Calu3 (cell line): ENCODE results near the gene HIC2. TPM values are rescaled to one million over a fixed set of nuclear protein-coding genes. Genes with fewer than 3 reads are reported as not detected.
"Not testable (repeated sequence)": the region's sequence is repeated elsewhere in the genome, so short reads cannot be mapped to it uniquely, and the experiment has no call there.

Source experiments
- BruUV-seq: library from RNA; stranded (reverse); fragments of 400-500 nt; replicated peaks from 2 replicates; lab custom pipeline; 2021; lab: Mats Ljungman, UMichigan
- CTCF ChIA-PET: fragments of 300-600 bp; sonication (Branson Sonifier 250); formaldehyde crosslinking; loops from one replicate; lab custom pipeline; 2022; ENCODE audit warnings: antibody characterized with exemption; lab: Charles Lee
- DNase-seq: peaks from one replicate; pipeline ENCODE4 v3.0.0; 2022
- H3K27ac Mint-ChIP-seq: one replicate; pipeline ENCODE4 v1.8.0; 2022; ENCODE audit warnings: mixed read lengths; ENCODE audit not compliant: unreplicated experiment
- H3K27me3 Mint-ChIP-seq: one replicate; pipeline ENCODE4 v1.8.0; 2022; ENCODE audit warnings: mixed read lengths; ENCODE audit not compliant: unreplicated experiment
- H3K36me3 Mint-ChIP-seq: one replicate; pipeline ENCODE4 v1.8.0; 2022; ENCODE audit warnings: mild to moderate bottlenecking, moderate library complexity, mixed read lengths; ENCODE audit not compliant: insufficient read depth, unreplicated experiment
- H3K4me1 Mint-ChIP-seq: one replicate; pipeline ENCODE4 v1.8.0; 2022; ENCODE audit warnings: mild to moderate bottlenecking, low read depth, mixed read lengths; ENCODE audit not compliant: unreplicated experiment
- H3K4me3 Mint-ChIP-seq: one replicate; pipeline ENCODE4 v1.8.0; 2022; ENCODE audit warnings: mild to moderate bottlenecking, low read depth, moderate library complexity, mixed read lengths; ENCODE audit not compliant: unreplicated experiment
- H3K9me3 Mint-ChIP-seq: one replicate; pipeline ENCODE4 v1.8.0; 2022; ENCODE audit warnings: low read depth, mixed read lengths; ENCODE audit not compliant: unreplicated experiment
- intact Hi-C: fragments of 100-400 bp; cut with micrococcal nuclease; formaldehyde crosslinking; loops from one replicate; pipeline ENCODE4 v1.10.0; 2022; ENCODE audit not compliant: unreplicated experiment
- total RNA-seq: library from RNA; stranded (reverse); gene quantifications from 2 replicates; pipeline ENCODE4 v1.2.3, GENCODE V29; 2022

Gene HIC2
- total RNA-seq, 1 experiment from 2014 or later = 7.7 TPM

DNA sequence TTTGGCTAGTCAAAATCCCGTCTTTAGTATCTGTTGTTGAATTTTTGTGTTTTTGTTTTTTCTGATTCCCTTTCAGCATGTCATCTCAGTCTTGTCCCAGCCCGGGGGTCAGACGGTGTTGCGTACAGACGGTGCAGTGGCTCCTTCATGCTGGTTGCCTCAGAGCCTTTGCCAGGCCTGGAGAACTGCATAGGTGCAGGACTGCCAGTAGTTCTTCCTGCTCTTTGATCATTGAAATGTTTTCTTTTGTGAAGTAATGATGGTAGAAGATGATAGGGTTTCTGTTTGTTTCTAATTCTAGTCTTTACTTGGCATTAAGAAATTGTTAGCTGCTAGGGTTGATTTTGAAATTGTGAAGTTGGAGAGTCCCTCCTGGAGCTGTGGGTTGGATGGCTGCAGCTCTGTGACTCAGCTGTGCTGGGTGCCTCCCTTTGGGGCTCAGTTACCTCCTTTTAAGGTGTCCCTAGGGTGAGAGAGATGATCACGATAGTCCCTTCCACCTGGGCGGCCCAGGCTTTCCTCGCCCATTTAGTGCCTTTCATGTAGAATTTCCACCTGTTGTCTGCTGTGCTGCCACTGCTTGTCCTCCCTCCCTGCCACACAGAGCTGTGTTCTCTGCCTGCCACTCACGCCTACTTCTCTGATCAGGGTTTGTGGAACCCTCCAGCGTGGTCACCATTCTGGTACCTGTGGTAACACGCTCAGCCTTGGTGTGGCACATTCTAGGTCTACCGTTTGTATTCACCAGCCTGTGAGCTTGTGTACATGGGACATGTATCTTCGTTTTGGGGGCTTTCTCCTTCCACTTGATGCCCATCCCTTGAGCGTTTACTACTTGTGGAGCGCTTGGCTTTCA lies 17.4 kb downstream of the HIC2 start:
- H3K9me3 Mint-ChIP-seq, H3K4me1 Mint-ChIP-seq, BruUV-seq, DNase-seq, intact Hi-C loops, H3K36me3 Mint-ChIP-seq, CTCF ChIA-PET, H3K27ac Mint-ChIP-seq, H3K4me3 Mint-ChIP-seq, H3K27me3 Mint-ChIP-seq: not testable (repeated sequence)

DNA sequence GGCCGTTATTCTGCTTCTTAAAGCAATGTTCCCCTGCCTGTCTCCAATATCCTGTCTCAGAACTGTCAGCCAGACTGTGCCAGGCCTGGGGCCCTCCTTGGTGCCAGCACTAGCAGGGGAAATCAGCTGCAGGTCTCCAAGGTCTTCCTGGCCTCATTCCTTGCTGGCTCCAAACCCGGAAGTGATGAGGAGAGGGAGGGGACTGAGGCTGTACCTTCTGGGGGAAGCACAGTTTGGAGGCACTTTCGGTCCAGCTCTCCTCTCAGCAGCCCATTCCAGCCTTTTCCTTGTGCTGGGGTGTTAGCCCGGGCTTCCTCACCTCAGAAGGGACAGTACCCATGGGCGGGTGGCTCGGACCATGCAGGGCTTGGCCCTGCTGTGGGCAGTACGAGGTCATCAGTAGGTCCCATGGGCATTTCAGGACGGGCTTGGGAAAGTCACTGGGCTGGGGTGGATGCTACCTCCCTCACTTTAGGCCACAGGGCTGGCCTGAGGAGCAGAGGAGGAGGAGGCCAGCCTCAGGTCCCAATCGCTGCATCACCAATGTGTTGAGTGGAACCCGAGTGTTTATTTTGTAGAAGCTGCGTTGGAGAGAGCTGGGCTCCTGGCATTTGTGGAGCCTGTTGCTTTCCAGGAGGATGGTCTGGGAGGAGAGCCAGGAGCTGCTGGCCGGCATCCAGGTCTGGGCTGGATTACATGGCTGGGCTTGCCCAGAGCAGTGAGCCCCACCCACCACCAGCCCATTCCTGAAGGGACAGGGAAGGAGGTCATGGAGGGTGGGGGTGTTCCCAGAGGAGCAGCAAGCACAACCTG lies 19.0 kb downstream of the HIC2 start:
- H3K9me3 Mint-ChIP-seq, BruUV-seq: not testable (repeated sequence)

DNA sequence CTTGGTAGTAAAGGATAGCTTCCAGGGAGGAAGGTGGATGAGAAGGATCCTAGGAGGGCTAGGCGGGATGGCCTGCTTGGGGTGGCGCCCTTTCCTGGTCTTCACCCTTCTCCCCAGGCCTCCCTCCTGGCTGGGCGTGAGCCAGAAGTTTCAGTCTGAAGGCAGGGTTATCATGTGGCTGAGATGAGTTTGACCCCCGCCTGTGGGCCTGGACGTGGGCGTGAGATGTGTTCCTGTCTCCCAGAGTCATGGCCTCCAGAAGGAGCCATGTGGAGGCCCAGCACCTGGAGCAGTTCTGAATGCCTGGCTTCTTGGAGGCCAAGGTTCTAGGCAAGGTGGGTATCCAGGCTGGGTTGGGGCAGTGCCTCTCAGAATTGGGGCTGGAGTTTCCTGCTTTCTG lies 20.8 kb downstream of the HIC2 start:
- intact Hi-C loops, H3K4me1 Mint-ChIP-seq, H3K9me3 Mint-ChIP-seq, H3K36me3 Mint-ChIP-seq, BruUV-seq, H3K4me3 Mint-ChIP-seq, DNase-seq, H3K27ac Mint-ChIP-seq, H3K27me3 Mint-ChIP-seq, CTCF ChIA-PET: not testable (repeated sequence)

More for the DNA sequence above, 19.0 kb downstream of the HIC2 start:
- H3K27ac Mint-ChIP-seq, H3K4me3 Mint-ChIP-seq, H3K4me1 Mint-ChIP-seq, H3K36me3 Mint-ChIP-seq, DNase-seq, intact Hi-C loops, H3K27me3 Mint-ChIP-seq, CTCF ChIA-PET: not testable (repeated sequence)

- intact Hi-C loops, H3K4me1 Mint-ChIP-seq, H3K4me3 Mint-ChIP-seq, H3K27ac Mint-ChIP-seq, BruUV-seq, H3K9me3 Mint-ChIP-seq, DNase-seq, H3K27me3 Mint-ChIP-seq, H3K36me3 Mint-ChIP-seq, CTCF ChIA-PET: not testable (repeated sequence)
Measured at GRCh38 chr22:21440018-21440636, 23.0 kb downstream of the HIC2 start.

GRCh38 chr22:21440676-21441075 lies 23.5 kb downstream of the HIC2 start:
- H3K4me3 Mint-ChIP-seq, intact Hi-C loops, CTCF ChIA-PET, BruUV-seq, H3K27me3 Mint-ChIP-seq, H3K36me3 Mint-ChIP-seq, DNase-seq, H3K9me3 Mint-ChIP-seq, H3K4me1 Mint-ChIP-seq, H3K27ac Mint-ChIP-seq: not testable (repeated sequence)

DNA sequence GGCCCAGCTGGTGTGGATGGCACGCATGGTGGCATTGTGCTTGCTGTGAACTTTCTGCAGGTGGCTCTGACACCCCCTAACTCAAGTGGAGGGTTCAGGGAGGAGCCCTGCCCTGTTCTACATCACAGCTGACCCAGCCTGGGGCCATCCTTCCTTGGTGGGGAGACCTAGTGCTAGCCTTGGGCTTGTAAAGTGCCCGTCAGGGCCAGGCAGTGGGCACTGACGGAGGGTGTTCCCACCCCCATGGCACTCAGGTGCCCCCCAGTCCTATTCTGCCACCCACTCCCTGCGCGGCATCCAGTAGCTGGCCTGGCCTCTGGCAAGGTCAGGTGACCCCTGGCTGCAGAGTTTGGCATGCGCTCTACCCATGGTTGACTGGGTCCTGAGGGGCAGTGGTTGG lies 24.0 kb downstream of the HIC2 start:
- intact Hi-C loops, BruUV-seq, CTCF ChIA-PET: not testable (repeated sequence)

GRCh38 chr22:21442123-21442522 lies 25.0 kb downstream of the HIC2 start:
- H3K4me3 Mint-ChIP-seq, CTCF ChIA-PET, DNase-seq, H3K9me3 Mint-ChIP-seq, H3K4me1 Mint-ChIP-seq, BruUV-seq, H3K27ac Mint-ChIP-seq, intact Hi-C loops, H3K27me3 Mint-ChIP-seq: not testable (repeated sequence)
- H3K36me3 Mint-ChIP-seq = peaks cover 16% of the 10 kb centered on the region

More for the DNA sequence above, 24.0 kb downstream of the HIC2 start:
- not testable (repeated sequence) for H3K4me3 Mint-ChIP-seq, H3K27ac Mint-ChIP-seq, H3K4me1 Mint-ChIP-seq, H3K9me3 Mint-ChIP-seq, H3K27me3 Mint-ChIP-seq, DNase-seq
- H3K36me3 Mint-ChIP-seq = peaks cover 12% of the 10 kb centered on the region

DNA sequence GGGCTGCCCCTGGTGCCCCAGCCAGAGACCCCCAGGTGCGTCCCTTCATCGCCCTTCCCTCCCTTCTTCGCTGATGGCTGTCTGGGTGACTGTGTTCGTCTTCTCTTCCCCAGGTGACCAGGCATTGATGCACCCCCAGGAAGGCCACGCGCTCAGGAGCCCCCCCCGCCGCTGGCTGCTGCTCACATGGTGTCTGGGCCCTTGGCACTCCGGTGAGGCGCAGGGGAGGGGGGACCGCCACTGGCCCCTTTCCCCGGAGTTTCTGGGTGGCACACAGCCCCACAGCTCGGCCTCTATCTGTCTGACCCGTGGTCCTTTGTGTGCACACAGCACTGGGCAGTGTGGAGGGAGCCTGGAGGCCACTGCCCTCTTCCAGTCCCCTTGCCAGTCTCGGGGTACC lies 25.5 kb downstream of the HIC2 start:
- H3K36me3 Mint-ChIP-seq = peaks cover 16% of the 10 kb centered on the region
- intact Hi-C loops, H3K27ac Mint-ChIP-seq, DNase-seq, H3K4me3 Mint-ChIP-seq, CTCF ChIA-PET, BruUV-seq, H3K9me3 Mint-ChIP-seq, H3K4me1 Mint-ChIP-seq, H3K27me3 Mint-ChIP-seq: not testable (repeated sequence)
